Breast epithelium (tissue), 3 donors: ENCODE data around the gene IP6K3.

Experiments
- CTCF ChIP-seq, 3 donors: fragments of 450-650 bp; IDR thresholded peaks; one replicate each; pipeline ENCODE4 v1.5.1; 2016 to 2017; ENCODE audit warnings: antibody characterized with exemption in 3 of 3, mild to moderate bottlenecking in 3 of 3, moderate library complexity in 3 of 3
- POLR2A ChIP-seq: fragments of 450-650 bp; IDR thresholded peaks from one replicate; pipeline ENCODE4 v1.6.1; 2016; ENCODE audit warnings: antibody characterized with exemption, mild to moderate bottlenecking, moderate library complexity

GRCh38 chr6:33768644-33769120 is 22.0 kb upstream of the IP6K3 start:
- TF ChIP-seq CTCF (IDR thresholded peaks at IDR 0.05) (peak; percentile 53 to 73 (median 53)), POLR2A (no peak)
